BJ (cell line): ENCODE results near the gene DHRS1. TPM values are rescaled to one million over a fixed set of nuclear protein-coding genes. Genes with fewer than 3 reads are reported as not detected.

Source experiments
- CTCF ChIA-PET: fragments of 350-600 bp; formaldehyde crosslinking; extraction: SDS; loops from one replicate; lab custom pipeline; 2021; ENCODE audit warnings: antibody characterized with exemption, inconsistent platforms; lab: Yijun Ruan, JAX
- POLR2A ChIA-PET: fragments of 300-600 bp; sonication (Branson Sonifier 250); formaldehyde crosslinking; extraction: SDS; loops from one replicate; lab custom pipeline; 2021; ENCODE audit warnings: antibody characterized with exemption; lab: Charles Lee
- DNase-seq: peaks from one replicate; pipeline ENCODE4 v3.0.0-alpha.2; 2011; ENCODE audit warnings: low read depth
- H3K27me3 ChIP-seq: 2 replicates; pipeline ENCODE4 v1.6.0; 2011; ENCODE audit warnings: low read length; ENCODE audit not compliant: control insufficient read depth, insufficient read depth
- H3K36me3 ChIP-seq: 2 replicates; pipeline ENCODE4 v1.5.1; 2011; ENCODE audit warnings: low read length; ENCODE audit not compliant: control insufficient read depth, insufficient read depth
- H3K4me3 ChIP-seq: 2 replicates; pipeline ENCODE4 v1.5.1; 2011; ENCODE audit warnings: low read depth, mild to moderate bottlenecking, control low read depth, low read length
- CTCF ChIP-seq: IDR thresholded peaks from 2 replicates; pipeline ENCODE4 v1.5.1; 2011; ENCODE audit warnings: low read depth, mild to moderate bottlenecking, control low read depth, inconsistent platforms, low read length, moderate library complexity; ENCODE audit not compliant: insufficient read depth
- polyA plus RNA-seq: library from polyadenylated mRNA; depleted of rRNA; stranded (reverse); fragments of >200 nt; gene quantifications from 2 replicates; pipeline ENCODE4 v1.2.3, GENCODE V29; 2011

The DHRS1 gene
- polyA plus RNA-seq, 1 experiment, result 57.1 TPM

DNA sequence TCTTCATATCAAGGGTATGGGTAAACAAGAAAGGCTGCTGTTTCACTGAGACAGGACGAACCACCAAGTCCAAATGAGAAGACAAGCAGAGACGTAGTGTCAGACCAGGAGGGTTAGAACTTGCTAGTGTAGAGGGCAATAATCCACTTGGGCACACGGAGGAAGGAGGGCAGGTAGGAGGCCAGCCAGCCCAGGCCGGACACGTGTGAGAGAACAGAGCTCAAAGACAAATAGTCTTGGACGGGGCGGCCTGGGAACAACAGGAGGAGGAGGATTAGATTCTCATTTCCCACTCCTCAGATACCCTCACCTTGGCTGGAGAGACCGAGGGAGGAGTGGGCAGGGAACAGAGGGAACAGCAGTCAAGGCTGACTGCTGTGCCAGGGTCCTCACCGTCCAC is 8.8 kb downstream of the DHRS1 start:
- no peak for TF ChIP-seq CTCF
- DNase-seq, result no peak
- ChIA-PET POLR2A (no interaction called here), CTCF (interaction anchor here (0.7 to 3.9 kb wide), 4 partner anchors 10 to 71 kb away, joined by 3 to 16 read pairs (median 7); partner anchors contain the start of genes RABGGTA and TINF2)
- no peak overlapping the region for H3K4me3 ChIP-seq
- no peaks in the 10 kb centered on the region for H3K27me3 ChIP-seq
- peaks cover 7% of the 10 kb centered on the region; the same call in 1 of the 2 replicates for H3K36me3 ChIP-seq

GRCh38 chr14:24289649-24290280 is 9.8 kb downstream of the DHRS1 start:
- Histone ChIP-seq H3K36me3 (peaks cover 7% of the 10 kb centered on the region; the same call in 1 of the 2 replicates), H3K27me3 (no peaks in the 10 kb centered on the region), H3K4me3 (no peak overlapping the region)
- ChIA-PET POLR2A (no interaction called here), CTCF (interaction anchor here (0.7 to 3.9 kb wide), 6 partner anchors 11 to 201 kb away, joined by 3 to 16 read pairs (median 4); partner anchors contain the start of genes CIDEB, RABGGTA and TINF2)
- no peak for DNase-seq
- TF ChIP-seq CTCF, result no peak

DNA sequence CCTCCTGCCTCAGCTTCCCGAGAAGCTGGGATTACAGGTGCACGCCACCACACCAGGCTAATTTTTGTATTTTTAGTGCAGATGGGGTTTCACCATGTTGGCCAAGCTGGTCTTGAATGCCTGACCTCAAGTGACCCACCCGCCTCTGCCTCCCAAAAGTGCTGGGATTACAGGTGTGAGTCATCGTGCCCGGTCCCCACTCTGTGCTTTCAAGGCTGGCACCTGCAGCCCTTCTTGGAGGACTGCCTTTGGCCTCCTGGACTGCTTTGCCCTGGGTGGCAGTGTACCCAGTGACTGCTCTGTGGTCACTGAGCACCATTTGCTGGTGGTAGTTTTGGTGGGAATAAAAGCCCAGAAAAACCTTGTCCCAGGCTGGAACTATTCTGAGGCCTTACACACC is 12.6 kb downstream of the DHRS1 start:
- ChIA-PET POLR2A (no interaction called here), CTCF (interaction anchor here (0.8 to 9.7 kb wide), 3 partner anchors 10 to 44 kb away, joined by 3 to 47 read pairs (median 11); partner anchors contain the start of genes DHRS1, NOP9 and TINF2)
- no peaks in the 10 kb centered on the region for H3K27me3 ChIP-seq
- H3K4me3 ChIP-seq, result no peak overlapping the region
- H3K36me3 ChIP-seq, result peaks cover 3% of the 10 kb centered on the region; the same call in 1 of the 2 replicates
- DNase-seq, result no peak
- TF ChIP-seq CTCF, result no peak

DNA sequence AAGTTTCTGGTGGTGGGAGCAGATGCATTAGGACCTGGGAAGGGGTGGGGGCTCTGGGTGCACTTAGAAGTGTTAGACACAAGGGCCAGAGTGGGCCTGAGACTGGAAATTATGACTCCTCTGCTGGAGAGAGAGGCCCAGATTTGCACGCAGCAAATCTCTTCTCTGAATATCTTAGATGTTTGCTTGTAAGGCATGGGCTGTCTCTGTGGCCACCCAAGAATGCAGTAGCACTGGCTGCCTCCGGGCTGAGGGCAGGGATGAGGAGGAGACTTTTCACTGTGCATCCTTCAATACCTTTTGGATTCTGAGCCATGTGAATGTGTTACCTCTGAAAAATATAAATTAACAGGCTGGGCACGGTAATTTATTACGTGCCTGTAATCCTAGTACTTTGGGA is 14.2 kb downstream of the DHRS1 start:
- ChIA-PET CTCF (interaction anchor here (0.6 to 9.7 kb wide), 6 partner anchors 12 to 57 kb away, joined by 3 to 47 read pairs (median 3); partner anchors contain the start of genes CIDEB, DHRS1, NOP9 and TINF2), POLR2A (no interaction called here)
- Histone ChIP-seq H3K27me3 (no peaks in the 10 kb centered on the region), H3K36me3 (no peaks in the 10 kb centered on the region), H3K4me3 (no peak overlapping the region)
- no peak for DNase-seq
- TF ChIP-seq CTCF, result no peak

- TF ChIP-seq CTCF, result no peak
- no peaks in the 10 kb centered on the region for H3K27me3 ChIP-seq
- ChIA-PET POLR2A (no interaction called here), CTCF (interaction anchor here (0.8 to 9.7 kb wide), 5 partner anchors 11 to 41 kb away, joined by 3 to 47 read pairs (median 3); partner anchors contain the start of genes CIDEB, DHRS1 and NOP9)
- no peak for DNase-seq
- no peaks in the 10 kb centered on the region for H3K36me3 ChIP-seq
- no peak overlapping the region for H3K4me3 ChIP-seq
Observed at GRCh38 chr14:24284501-24285035, 15.0 kb downstream of the DHRS1 start.
